ENCODE results near the gene OTOA. TPM values are rescaled to one million over a fixed set of nuclear protein-coding genes. Genes with fewer than 3 reads are reported as not detected.
"Not testable (repeated sequence)": the region's sequence is repeated elsewhere in the genome, so short reads cannot be mapped to it uniquely, and the experiment has no call there.

Gene OTOA
- total RNA-seq, 6 donors from 2014 or later, result 0.46 to 2.1 (median 0.65) TPM; not detected in 2

GRCh38 chr16:21634216-21634615 is 29.6 kb upstream of the OTOA start:
- DNase-seq (no peak), ATAC-seq (ENCODE audit: low FRiP score in 2 of 2) (no peak)
- Histone ChIP-seq H3K36me3 (peaks cover 0 to 25% (median 9%) of the 10 kb centered on the region in 4 donors), H3K9me3 (no peaks in the 10 kb centered on the region), H3K27ac (no peak overlapping the region), H3K4me1 (peaks cover 0 to 15% (median 7%) of the 10 kb centered on the region in 4 donors), H3K27me3 (no peaks in the 10 kb centered on the region), H3K4me3 (no peak overlapping the region)
- 88 to 91% methylated on average over 5 of the region's 5 CpGs for WGBS, 2 donors
- TF ChIP-seq EP300 (IDR thresholded peaks at IDR 0.05), result no peak
- TF ChIP-seq POLR2AphosphoS5 (IDR thresholded peaks at IDR 0.05), result no peak
- no peak for TF ChIP-seq POLR2A (IDR thresholded peaks at IDR 0.05)
- no peak for TF ChIP-seq CTCF (IDR thresholded peaks at IDR 0.05)

GRCh38 chr16:21635694-21636093 is 28.1 kb upstream of the OTOA start:
- DNase-seq; ATAC-seq (ENCODE audit: low FRiP score in 2 of 2); H3K27me3 ChIP-seq; H3K4me3 ChIP-seq; H3K27ac ChIP-seq; H3K9me3 ChIP-seq: not testable (repeated sequence)
- Histone ChIP-seq H3K36me3 (peaks cover 0 to 11% (median 0%) of the 10 kb centered on the region in 4 donors), H3K4me1 (peaks cover 0 to 15% (median 7%) of the 10 kb centered on the region in 4 donors)
- WGBS, 2 donors, result 95 to 96% methylated on average over 9 of the region's 9 CpGs

- Histone ChIP-seq H3K4me1 (peaks cover 0 to 3% (median under 1%) of the 10 kb centered on the region in 4 donors), H3K27ac (no peak overlapping the region), H3K27me3 (no peaks in the 10 kb centered on the region), H3K9me3 (no peaks in the 10 kb centered on the region), H3K4me3 (no peak overlapping the region), H3K36me3 (peaks cover 0 to 10% (median 0%) of the 10 kb centered on the region in 4 donors)
- TF ChIP-seq POLR2A (IDR thresholded peaks at IDR 0.05), result no peak
- TF ChIP-seq EP300 (IDR thresholded peaks at IDR 0.05), result no peak
- TF ChIP-seq CTCF (IDR thresholded peaks at IDR 0.05), result no peak
- TF ChIP-seq POLR2AphosphoS5 (IDR thresholded peaks at IDR 0.05), result no peak
- ATAC-seq (ENCODE audit: low FRiP score in 2 of 2) (no peak), DNase-seq (peak in 1 of 2 donors; percentile 76)
- WGBS, 2 donors, result 93% methylated on average over 37 of the region's 37 CpGs
Measured at GRCh38 chr16:21637032-21637968, 26.5 kb upstream of the OTOA start.

- ATAC-seq (ENCODE audit: low FRiP score in 2 of 2), result no peak
- DNase-seq, result no peak
- TF ChIP-seq POLR2AphosphoS5 (IDR thresholded peaks at IDR 0.05) (no peak), CTCF (IDR thresholded peaks at IDR 0.05) (no peak), EP300 (IDR thresholded peaks at IDR 0.05) (no peak), POLR2A (IDR thresholded peaks at IDR 0.05) (no peak)
Measured at GRCh38 chr16:21638573-21638975, 25.2 kb upstream of the OTOA start.

GRCh38 chr16:21639493-21639892 is 24.3 kb upstream of the OTOA start:
- DNase-seq (no peak), ATAC-seq (ENCODE audit: low FRiP score in 2 of 2) (no peak)
- no peak overlapping the region for H3K27ac ChIP-seq
- peaks cover 0 to 1% (median 0%) of the 10 kb centered on the region in 4 donors for H3K36me3 ChIP-seq
- no peaks in the 10 kb centered on the region for H3K9me3 ChIP-seq
- H3K4me1 ChIP-seq, result no peaks in the 10 kb centered on the region
- whole genome bisulfite sequencing, 2 donors, result 91 to 95% methylated on average over 2 of the region's 2 CpGs
- no peak overlapping the region for H3K4me3 ChIP-seq
- H3K27me3 ChIP-seq, result no peaks in the 10 kb centered on the region
- no peak for TF ChIP-seq EP300 (IDR thresholded peaks at IDR 0.05)
- TF ChIP-seq POLR2A (IDR thresholded peaks at IDR 0.05), result no peak
- TF ChIP-seq POLR2AphosphoS5 (IDR thresholded peaks at IDR 0.05), result no peak
- TF ChIP-seq CTCF (IDR thresholded peaks at IDR 0.05), result no peak

More at GRCh38 chr16:21638573-21638975, 25.2 kb upstream of the OTOA start:
- Histone ChIP-seq H3K4me1 (no peaks in the 10 kb centered on the region), H3K27me3 (no peaks in the 10 kb centered on the region), H3K36me3 (peaks cover 0 to 10% (median 0%) of the 10 kb centered on the region in 4 donors), H3K9me3 (no peaks in the 10 kb centered on the region), H3K4me3 (no peak overlapping the region), H3K27ac (no peak overlapping the region)
- 60 to 62% methylated on average over 4 of the region's 4 CpGs for WGBS, 2 donors
